WERI-Rb-1 (cell line): ENCODE results near the gene FMC1.

Source experiments
- DNase-seq: peaks from one replicate; pipeline ENCODE4 v3.0.0-alpha.2; 2020
- H3K27ac ChIP-seq: fragments of 250-450 bp; sonication (Bioruptor Pico); 2 replicates; pipeline ENCODE4 v1.5.1; 2020; ENCODE audit warnings: mild to moderate bottlenecking, moderate library complexity
- H3K27me3 ChIP-seq: fragments of 250-450 bp; sonication (Bioruptor Pico); 2 replicates; pipeline ENCODE4 v1.5.1; 2021; ENCODE audit warnings: mild to moderate bottlenecking, low read depth, moderate library complexity; ENCODE audit not compliant: insufficient read depth, severe bottlenecking
- H3K36me3 ChIP-seq: fragments of 250-450 bp; sonication (Bioruptor Pico); 2 replicates; pipeline ENCODE4 v1.5.1; 2020; ENCODE audit warnings: mild to moderate bottlenecking, moderate library complexity
- H3K4me3 ChIP-seq: 2 replicates; pipeline ENCODE4 v1.5.1; 2011; ENCODE audit warnings: low read depth, mild to moderate bottlenecking, control low read depth, low read length
- H3K9me3 ChIP-seq: fragments of 250-450 bp; sonication (Bioruptor Pico); 2 replicates; pipeline ENCODE4 v1.5.1; 2021; ENCODE audit warnings: mild to moderate bottlenecking, moderate library complexity; ENCODE audit not compliant: severe bottlenecking
- CTCF ChIP-seq: IDR thresholded peaks from 2 replicates; pipeline ENCODE4 v1.5.1; 2011; ENCODE audit warnings: low read depth, mild to moderate bottlenecking, control low read depth, inconsistent platforms, low read length

The FMC1 gene

GRCh38 chr7:139382439-139382838 is 41.3 kb downstream of the FMC1 start:
- Histone ChIP-seq H3K27me3 (no peaks in the 10 kb centered on the region), H3K4me3 (no peak overlapping the region), H3K36me3 (peaks cover 83% of the 10 kb centered on the region), H3K9me3 (no peaks in the 10 kb centered on the region), H3K27ac (no peak overlapping the region)
- TF ChIP-seq CTCF: no peak
- DNase-seq: no peak

GRCh38 chr7:139384611-139385010 is 43.5 kb downstream of the FMC1 start:
- TF ChIP-seq CTCF: no peak
- no peak for DNase-seq
- H3K27me3 ChIP-seq: no peaks in the 10 kb centered on the region
- H3K27ac ChIP-seq: no peak overlapping the region
- no peaks in the 10 kb centered on the region for H3K9me3 ChIP-seq
- no peak overlapping the region for H3K4me3 ChIP-seq
- peaks cover 85% of the 10 kb centered on the region for H3K36me3 ChIP-seq

DNA sequence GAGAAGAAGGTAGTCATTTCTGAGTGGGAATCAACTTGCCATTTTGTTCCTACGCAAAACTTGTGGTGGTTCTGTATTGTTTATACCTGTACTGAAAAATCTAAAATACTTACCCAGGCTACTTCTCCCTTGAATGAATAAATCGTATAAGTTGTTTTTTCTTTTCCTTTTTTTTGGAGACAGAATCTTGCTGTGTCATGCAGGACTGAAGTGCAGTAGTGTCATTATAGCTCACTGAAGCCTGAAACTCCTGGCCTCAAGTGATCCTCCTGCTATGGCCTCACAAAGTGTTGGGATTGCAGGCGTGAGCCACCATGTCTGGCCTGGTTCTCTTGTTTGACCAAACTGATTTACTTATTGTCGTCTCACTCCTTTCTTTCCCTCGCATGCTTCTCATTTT is 46.5 kb downstream of the FMC1 start:
- Histone ChIP-seq H3K36me3 (peaks cover 81% of the 10 kb centered on the region), H3K27ac (no peak overlapping the region), H3K4me3 (no peak overlapping the region), H3K27me3 (no peaks in the 10 kb centered on the region), H3K9me3 (no peaks in the 10 kb centered on the region)
- TF ChIP-seq CTCF: no peak
- DNase-seq: no peak

GRCh38 chr7:139389091-139389490 is 48.0 kb downstream of the FMC1 start:
- H3K36me3 ChIP-seq: peaks cover 79% of the 10 kb centered on the region
- H3K27ac ChIP-seq: no peak overlapping the region
- no peak for DNase-seq
- H3K27me3 ChIP-seq: no peaks in the 10 kb centered on the region
- no peak for TF ChIP-seq CTCF
- no peak overlapping the region for H3K4me3 ChIP-seq
- no peaks in the 10 kb centered on the region for H3K9me3 ChIP-seq

DNA sequence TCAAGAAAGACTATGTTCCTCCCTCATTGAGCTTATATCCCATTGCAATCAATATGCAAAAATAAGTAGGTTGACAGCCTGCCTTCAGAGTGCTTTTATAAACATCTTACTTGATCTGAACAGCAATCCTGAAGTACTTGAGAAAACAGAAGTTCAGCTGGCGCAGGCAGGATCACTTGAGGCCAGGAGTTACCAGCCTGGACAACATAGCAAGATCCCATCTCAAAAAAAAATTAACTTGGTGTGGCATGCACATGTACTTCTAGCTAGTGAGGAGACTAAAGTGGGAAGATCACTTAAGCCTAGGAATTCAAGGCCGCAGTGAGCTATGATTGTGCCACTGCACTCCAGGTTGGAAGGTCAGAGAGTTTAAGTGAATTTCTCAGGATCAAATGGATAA is 48.6 kb downstream of the FMC1 start:
- peaks cover 76% of the 10 kb centered on the region for H3K36me3 ChIP-seq
- no peak for DNase-seq

More for the DNA sequence above, 48.6 kb downstream of the FMC1 start:
- no peak overlapping the region for H3K4me3 ChIP-seq
- H3K27me3 ChIP-seq: no peaks in the 10 kb centered on the region
- H3K27ac ChIP-seq: no peak overlapping the region
- TF ChIP-seq CTCF: no peak
- no peaks in the 10 kb centered on the region for H3K9me3 ChIP-seq
